GM15510 (cell line): Measurements from ENCODE around the gene RSU1.

Experiments used
- POLR2A ChIP-seq: IDR thresholded peaks from 3 replicates; pipeline ENCODE4 v1.6.1; 2011; ENCODE audit warnings: borderline replicate concordance; ENCODE audit not compliant: insufficient read length; ENCODE audit errors: extremely low read depth

The RSU1 gene

GRCh38 chr10:16817125-16818019 is at the start of gene RSU1:
Gene RSU1, minus strand, starts transcription at chr10:16817424. Its CDS starts 343 bp downstream, at chr10:16817081.
- TF ChIP-seq POLR2A: peak; percentile 83

DNA sequence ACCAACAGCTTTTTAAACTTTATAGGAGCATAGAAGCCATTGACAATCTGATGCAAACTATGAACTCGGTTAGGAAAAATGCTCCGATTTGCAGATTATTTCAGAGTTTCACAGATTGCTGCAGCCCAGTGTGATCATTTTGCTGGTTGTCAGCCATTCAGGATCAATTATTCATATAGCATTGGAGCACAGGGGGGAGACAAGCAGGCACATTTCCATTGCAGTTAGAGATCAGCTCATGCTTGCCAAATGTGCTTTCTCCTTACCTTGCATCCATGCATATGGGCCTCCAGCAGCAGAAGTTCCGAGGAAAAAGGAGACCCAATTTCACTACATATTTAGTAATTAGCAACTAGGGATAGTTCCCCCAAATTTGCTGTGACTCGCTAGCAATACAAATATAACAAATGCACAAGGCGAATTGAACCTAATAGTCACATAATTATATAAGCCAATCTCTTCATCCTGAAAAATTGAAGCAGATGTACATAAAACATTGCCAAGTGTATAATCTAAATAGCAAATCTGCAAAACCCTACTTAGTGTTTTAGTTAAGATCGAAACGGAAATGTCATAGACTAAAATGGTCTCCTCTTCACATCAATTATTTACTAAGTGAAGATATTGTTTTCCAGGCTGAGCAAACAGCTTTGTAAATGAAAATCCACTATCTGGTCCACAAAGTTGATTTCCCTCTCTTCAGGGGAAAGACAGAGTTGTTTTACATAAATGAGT is 49.5 kb upstream of the RSU1 start:
- TF ChIP-seq POLR2A: no peak

DNA sequence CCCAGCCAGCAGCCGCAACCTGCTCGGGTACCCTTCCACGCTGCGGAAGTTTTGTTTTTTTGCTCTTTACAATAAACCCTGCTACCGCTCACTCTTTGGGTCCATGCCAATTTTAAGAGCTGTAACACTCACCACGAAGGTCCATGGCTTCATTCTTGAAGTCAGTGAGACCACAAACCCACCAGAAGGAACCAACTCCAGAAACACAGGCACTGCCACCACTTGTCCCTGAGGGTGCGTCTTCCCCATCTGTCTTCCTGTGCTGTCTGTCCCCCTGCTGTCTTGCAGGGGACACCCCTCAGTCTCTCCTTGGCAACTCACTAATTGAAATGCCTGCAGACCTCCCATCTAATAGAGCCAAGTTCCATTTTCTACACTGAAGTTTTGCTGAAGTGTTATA is 48.5 kb upstream of the RSU1 start:
- no peak for TF ChIP-seq POLR2A

DNA sequence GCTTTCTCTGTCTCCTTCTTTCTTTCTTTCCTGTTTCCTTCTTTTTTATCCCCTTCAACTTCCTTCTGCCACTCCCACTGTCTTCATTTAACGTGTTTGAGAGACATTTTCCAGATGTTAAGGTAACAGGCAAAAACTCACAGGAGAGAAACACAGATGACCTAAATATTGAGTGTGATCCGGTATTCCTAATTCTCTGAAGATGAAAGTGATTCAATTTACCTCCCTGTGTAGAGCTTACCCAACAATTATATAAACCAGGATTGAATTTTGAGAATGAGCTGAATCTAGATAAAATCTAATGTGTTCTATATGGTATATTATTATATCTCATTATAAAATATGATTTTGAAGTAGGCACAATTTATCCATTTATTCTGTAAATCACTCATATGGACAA is 46.5 kb upstream of the RSU1 start:
- no peak for TF ChIP-seq POLR2A

DNA sequence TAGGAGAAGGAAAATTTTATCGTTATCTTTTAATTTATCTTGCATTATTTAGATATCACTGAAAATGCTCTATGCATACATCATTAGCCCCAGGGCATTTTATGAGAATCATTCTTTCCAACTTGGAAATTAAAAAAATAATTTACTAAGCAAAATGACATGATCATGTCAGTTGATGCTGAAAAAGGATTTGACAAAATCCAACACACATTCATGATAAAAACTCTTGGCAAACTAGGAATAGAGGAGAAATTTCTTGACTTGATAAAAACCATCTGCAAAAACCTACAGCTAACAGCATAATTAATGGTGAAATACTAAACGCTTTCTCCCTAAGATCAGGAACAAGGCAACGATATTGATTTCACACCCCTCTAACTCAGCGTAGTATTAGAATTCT is 40.2 kb upstream of the RSU1 start:
- no peak for TF ChIP-seq POLR2A

DNA sequence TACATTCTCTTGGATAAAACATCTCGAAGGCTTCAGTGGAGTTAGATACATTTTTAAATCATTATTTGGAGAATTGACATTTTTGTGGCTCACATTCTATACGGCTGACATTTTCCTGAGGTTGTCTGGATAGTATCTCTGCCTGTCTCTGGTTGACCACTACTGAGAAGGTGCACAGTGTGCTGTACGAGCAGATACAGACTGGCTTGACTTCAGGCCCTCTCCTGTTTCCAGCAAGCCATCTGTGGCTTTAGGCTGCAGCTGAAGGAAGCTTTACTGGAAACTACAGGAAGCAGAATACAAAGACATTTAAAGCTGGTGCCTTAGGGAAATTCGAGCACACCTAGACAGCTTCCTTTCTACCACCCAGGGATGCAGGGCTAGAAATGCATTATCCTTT is 39.3 kb upstream of the RSU1 start:
- TF ChIP-seq POLR2A: no peak

GRCh38 chr10:16856092-16856491 is 38.9 kb upstream of the RSU1 start:
- TF ChIP-seq POLR2A: no peak

- no peak for TF ChIP-seq POLR2A
Observed at GRCh38 chr10:16854623-16855022, 37.4 kb upstream of the RSU1 start.

DNA sequence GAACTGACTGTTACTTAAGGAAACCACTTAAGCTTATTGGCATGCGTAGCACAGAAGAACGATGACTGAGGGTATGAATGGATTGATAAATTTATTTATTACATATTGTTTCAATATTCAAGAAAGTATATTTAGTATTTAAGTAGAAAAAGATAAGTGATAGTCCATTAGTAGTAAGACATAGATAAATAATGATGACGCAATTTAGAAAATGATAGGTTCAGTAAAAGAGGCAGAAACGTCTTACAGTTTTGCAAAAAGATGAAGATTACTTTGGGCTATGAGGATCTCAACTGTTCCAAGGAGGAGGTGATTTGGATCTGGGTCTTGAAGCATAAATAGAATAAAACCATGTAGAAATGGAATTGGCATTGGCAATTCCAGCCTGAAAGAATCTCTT is 36.6 kb upstream of the RSU1 start:
- no peak for TF ChIP-seq POLR2A

GRCh38 chr10:16853201-16853600 is 36.0 kb upstream of the RSU1 start:
- no peak for TF ChIP-seq POLR2A

DNA sequence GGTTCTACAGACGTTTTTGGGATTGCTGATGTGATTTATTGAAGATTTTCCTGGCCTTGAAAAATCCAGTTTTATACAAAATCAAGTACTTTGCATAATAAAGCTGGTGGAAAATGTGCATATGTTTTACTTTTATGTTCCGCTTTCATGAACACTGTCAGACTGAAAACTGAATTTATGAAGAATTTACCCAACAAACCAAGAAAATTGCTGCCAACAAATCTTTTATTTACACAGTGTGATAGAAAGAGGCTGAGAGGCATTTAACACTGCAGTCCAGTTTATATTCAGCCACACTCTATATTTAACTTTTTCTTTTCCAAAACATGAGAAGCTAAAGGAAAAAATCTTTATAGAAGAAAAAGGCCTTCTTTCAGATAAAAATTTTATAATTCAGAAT is 35.4 kb upstream of the RSU1 start:
- TF ChIP-seq POLR2A: no peak

DNA sequence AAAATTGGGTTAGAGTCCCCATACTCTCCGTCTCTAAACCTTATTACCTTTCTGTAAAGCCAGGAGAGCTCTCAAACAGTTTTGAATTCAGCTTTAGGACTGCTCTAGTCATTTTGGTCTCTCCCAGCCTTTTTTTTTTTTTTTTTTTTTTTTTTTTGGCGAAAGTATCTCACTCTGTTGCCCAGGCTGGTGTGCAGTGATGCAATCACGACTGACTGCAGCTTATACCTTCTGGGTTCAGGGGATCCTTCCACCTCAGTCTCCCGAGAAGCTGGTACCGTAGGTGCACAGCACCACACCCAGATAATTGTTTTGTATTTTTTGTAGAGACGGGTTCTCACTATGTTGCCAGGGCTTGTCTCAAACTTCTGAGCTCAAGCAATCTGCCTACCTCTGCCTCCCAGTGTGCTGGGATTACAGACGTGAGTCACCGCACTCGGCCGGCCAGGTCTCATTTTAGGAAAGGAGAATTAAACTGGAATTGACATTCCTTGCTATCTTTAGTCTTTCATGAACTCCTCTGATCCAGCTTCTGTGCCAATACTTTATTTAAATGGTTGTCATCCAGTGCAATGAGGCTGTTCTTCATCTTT is 31.4 kb upstream of the RSU1 start:
- no peak for TF ChIP-seq POLR2A

DNA sequence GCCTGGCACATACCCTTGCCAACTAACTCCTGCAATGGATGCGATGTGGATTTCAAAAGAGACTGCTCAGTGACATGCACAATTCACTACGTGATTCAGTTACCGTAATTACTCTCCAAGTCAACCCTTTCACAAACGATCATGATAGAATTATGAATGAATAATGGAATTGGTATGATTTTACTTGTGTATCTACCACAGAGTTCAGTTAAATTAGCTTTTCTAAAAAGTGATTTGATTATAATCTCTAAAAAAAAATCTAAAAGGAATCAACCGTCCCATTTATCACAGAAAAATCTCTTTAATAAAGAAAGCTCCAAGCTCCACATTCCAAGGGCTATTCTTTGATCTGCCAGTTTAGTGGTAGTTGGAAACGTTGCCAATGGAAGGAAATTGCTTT is 30.4 kb upstream of the RSU1 start:
- TF ChIP-seq POLR2A: no peak

DNA sequence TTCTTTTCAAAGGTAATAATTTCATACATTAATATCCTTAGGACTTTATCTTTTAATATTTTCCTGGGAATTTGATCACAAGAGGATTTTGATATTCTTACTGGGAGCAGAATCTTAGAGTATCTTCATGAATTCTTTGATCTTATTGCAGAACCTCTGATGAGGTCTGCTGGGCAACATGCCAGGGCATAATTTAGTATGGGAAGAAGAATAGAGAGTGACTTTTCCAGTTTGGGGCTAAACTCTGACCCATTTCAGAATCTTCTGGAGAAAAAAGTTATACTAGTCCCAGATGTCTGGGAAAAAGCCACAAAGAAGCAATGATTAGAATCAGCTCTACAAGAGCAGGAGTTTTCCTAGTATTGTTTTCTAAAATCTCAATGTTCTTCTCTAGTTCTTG is 28.0 kb upstream of the RSU1 start:
- TF ChIP-seq POLR2A: no peak

GRCh38 chr10:16843252-16843870 is 26.1 kb upstream of the RSU1 start:
- TF ChIP-seq POLR2A: no peak
